ENCODE data around the gene L3MBTL3. TPM values are rescaled to one million over a fixed set of nuclear protein-coding genes. Genes with fewer than 3 reads are reported as not detected.

L3MBTL3 gene
- polyA plus RNA-seq, 1 of the 3 experiments (the other 2 are of a cell fraction), result 12.6 TPM

GRCh38 chr6:130054725-130055124, 36.3 kb downstream of the L3MBTL3 start (continued):
- TF ChIP-seq FOXM1 (IDR thresholded peaks at IDR 0.05; ENCODE audit: low read depth) (no peak), CTCF (IDR thresholded peaks at IDR 0.05) (no peak), SIN3A (IDR thresholded peaks at IDR 0.05; ENCODE audit: borderline replicate concordance, low read depth, low read length) (no peak), RXRA (IDR thresholded peaks at IDR 0.05; ENCODE audit: borderline replicate concordance, low read depth) (no peak), MEF2A (IDR thresholded peaks at IDR 0.05; ENCODE audit: borderline replicate concordance, low read depth) (no peak), POLR2AphosphoS5 (IDR thresholded peaks at IDR 0.05; ENCODE audit: low read depth, low read length) (no peak)

- no peak for DNase-seq
- peaks cover 38 to 50% of the 10 kb centered on the region in 2 experiments for H3K36me3 ChIP-seq (replicated peaks in 1 of 2; ENCODE audit: control insufficient read depth in 1 of 2, insufficient read depth in 2 of 2, low read length in 1 of 2)
- no peak overlapping the region for H2AFZ ChIP-seq (ENCODE audit: low read depth)
- H3K9me3 ChIP-seq, result no peaks in the 10 kb centered on the region
- no peak overlapping the region for H3K4me2 ChIP-seq
- H3K27me3 ChIP-seq (ENCODE audit: insufficient read depth), result no peaks in the 10 kb centered on the region
- H3F3A ChIP-seq (replicated peaks; ENCODE audit: insufficient read depth), result no peaks in the 10 kb centered on the region
- H3K4me1 ChIP-seq (ENCODE audit: control insufficient read depth in 1 of 2, insufficient read depth in 2 of 2, low read depth in 1 of 2, low read length in 1 of 2), result no peaks in the 10 kb centered on the region
- H3K27ac ChIP-seq (ENCODE audit: low read depth in 2 of 2, low read length in 1 of 2), result no peak overlapping the region
- H3K9me2 ChIP-seq, result no peaks in the 10 kb centered on the region
- POLR2A ChIA-PET, result no interaction called here
- no peaks in the 10 kb centered on the region for H4K20me1 ChIP-seq (ENCODE audit: insufficient read depth)
- CTCF ChIA-PET, result no interaction called here
- TF ChIP-seq CHD2 (IDR thresholded peaks at IDR 0.05; ENCODE audit: low read length, partially characterized antibody), result no peak
- TF ChIP-seq EZH2phosphoT487 (IDR thresholded peaks at IDR 0.05; ENCODE audit: borderline replicate concordance, low read depth), result no peak
- no peak for TF ChIP-seq MAX (IDR thresholded peaks at IDR 0.05; ENCODE audit: low read depth)
- TF ChIP-seq FOXJ3 (CRISPR knock-in tag; IDR thresholded peaks at IDR 0.05), result no peak
- TF ChIP-seq RXRA (IDR thresholded peaks at IDR 0.05; ENCODE audit: borderline replicate concordance, low read depth), result no peak
- TF ChIP-seq RFX5 (IDR thresholded peaks at IDR 0.05; ENCODE audit: low read length), result no peak
- TF ChIP-seq PBX3 (IDR thresholded peaks at IDR 0.05), result no peak
- no peak for TF ChIP-seq ELF1 (IDR thresholded peaks at IDR 0.05)
- no peak for TF ChIP-seq POLR2AphosphoS5 (IDR thresholded peaks at IDR 0.05; ENCODE audit: low read depth, low read length)
- no peak for TF ChIP-seq USF2 (IDR thresholded peaks at IDR 0.05; ENCODE audit: borderline replicate concordance, low read depth, low read length)
- H3K4me3 ChIP-seq (ENCODE audit: low read depth in 2 of 2, low read length in 1 of 2), result no peak overlapping the region
- no peak overlapping the region for H3K9ac ChIP-seq
- no peaks in the 10 kb centered on the region for H3K79me2 ChIP-seq (ENCODE audit: insufficient read depth)
- WGBS (ENCODE audit: low lambda C conversion rate), result 100% methylated on average over 1 of the region's 1 CpG
Observed at GRCh38 chr6:130055271-130055670, 36.9 kb downstream of the L3MBTL3 start.

Measured in SK-N-SH (cell line).